ENCODE results near the gene RAPGEF6.

The RAPGEF6 gene

GRCh38 chr5:131634238-131634637 lies 791 bp downstream of the RAPGEF6 start:
- H3K79me2 ChIP-seq (ENCODE audit: insufficient read depth, low read length): peaks cover 58% of the 10 kb centered on the region
- H4K20me1 ChIP-seq (ENCODE audit: insufficient read depth, low read length): peaks cover 11% of the 10 kb centered on the region; the same call in 1 of the 2 replicates
- TF ChIP-seq CTCF (IDR thresholded peaks at IDR 0.05; ENCODE audit: borderline replicate concordance, extremely low read depth, low read length, poor library complexity, severe bottlenecking) (no peak), EZH2 (IDR thresholded peaks at IDR 0.05; ENCODE audit: borderline replicate concordance, low read depth, low read length, severe bottlenecking) (no peak)
- H3K27me3 ChIP-seq (ENCODE audit: insufficient read depth, low read length, poor library complexity): no peaks in the 10 kb centered on the region
- H3K27ac ChIP-seq (ENCODE audit: low read length): peak overlapping the region; percentile 88
- H3K4me3 ChIP-seq (ENCODE audit: low read depth in 1 of 2, low read length in 2 of 2): peak overlapping the region; percentile 65 to 84
- no peak for DNase-seq
- peak overlapping the region; percentile 88 for H3K9ac ChIP-seq (ENCODE audit: low read depth, low read length)
- peak overlapping the region; percentile 69 for H3K4me2 ChIP-seq (ENCODE audit: insufficient read depth, low read length)
- H3K9me3 ChIP-seq (ENCODE audit: insufficient read depth, low read length, severe bottlenecking): no peaks in the 10 kb centered on the region
- peak overlapping the region; percentile 94 for H2AFZ ChIP-seq (ENCODE audit: low read depth, low read length)
- peaks cover 5% of the 10 kb centered on the region; the same call in 1 of the 2 replicates for H3K36me3 ChIP-seq (ENCODE audit: insufficient read depth, low read length)
- ATAC-seq (ENCODE audit: insufficient read depth, low read depth): no peak
- peaks cover 58% of the 10 kb centered on the region for H3K4me1 ChIP-seq (ENCODE audit: insufficient read depth, low read length)

- peaks cover 58% of the 10 kb centered on the region for H3K4me1 ChIP-seq (ENCODE audit: insufficient read depth, low read length)
- peaks cover 16% of the 10 kb centered on the region; the same call in 1 of the 2 replicates for H4K20me1 ChIP-seq (ENCODE audit: insufficient read depth, low read length)
- H3K9ac ChIP-seq (ENCODE audit: low read depth, low read length): peak overlapping the region; percentile 88
- no peak overlapping the region for H2AFZ ChIP-seq (ENCODE audit: low read depth, low read length)
- no peaks in the 10 kb centered on the region for H3K27me3 ChIP-seq (ENCODE audit: insufficient read depth, low read length, poor library complexity)
- H3K36me3 ChIP-seq (ENCODE audit: insufficient read depth, low read length): peaks cover 5% of the 10 kb centered on the region; the same call in 1 of the 2 replicates
- no peak for ATAC-seq (ENCODE audit: insufficient read depth, low read depth)
- peak overlapping the region; percentile 88 for H3K27ac ChIP-seq (ENCODE audit: low read length)
- peak overlapping the region; percentile 69 for H3K4me2 ChIP-seq (ENCODE audit: insufficient read depth, low read length)
- no peak for DNase-seq
- peaks cover 62% of the 10 kb centered on the region for H3K79me2 ChIP-seq (ENCODE audit: insufficient read depth, low read length)
- TF ChIP-seq CTCF (IDR thresholded peaks at IDR 0.05; ENCODE audit: borderline replicate concordance, extremely low read depth, low read length, poor library complexity, severe bottlenecking) (no peak), EZH2 (IDR thresholded peaks at IDR 0.05; ENCODE audit: borderline replicate concordance, low read depth, low read length, severe bottlenecking) (no peak)
- no peaks in the 10 kb centered on the region for H3K9me3 ChIP-seq (ENCODE audit: insufficient read depth, low read length, severe bottlenecking)
- peak overlapping the region; percentile 65 to 84 for H3K4me3 ChIP-seq (ENCODE audit: low read depth in 1 of 2, low read length in 2 of 2)
Observed at GRCh38 chr5:131633830-131634229, 1.2 kb downstream of the RAPGEF6 start.

- no peak for DNase-seq
- H3K36me3 ChIP-seq (ENCODE audit: insufficient read depth, low read length): peaks cover 5% of the 10 kb centered on the region; the same call in 1 of the 2 replicates
- no peak for ATAC-seq (ENCODE audit: insufficient read depth, low read depth)
- no peak overlapping the region for H3K4me3 ChIP-seq (ENCODE audit: low read depth in 1 of 2, low read length in 2 of 2)
- no peak overlapping the region for H2AFZ ChIP-seq (ENCODE audit: low read depth, low read length)
- no peaks in the 10 kb centered on the region for H3K27me3 ChIP-seq (ENCODE audit: insufficient read depth, low read length, poor library complexity)
- H3K4me1 ChIP-seq (ENCODE audit: insufficient read depth, low read length): peaks cover 38% of the 10 kb centered on the region
- peak overlapping the region; percentile 10; the same call in 1 of the 2 replicates for H3K4me2 ChIP-seq (ENCODE audit: insufficient read depth, low read length)
- TF ChIP-seq CTCF (IDR thresholded peaks at IDR 0.05; ENCODE audit: borderline replicate concordance, extremely low read depth, low read length, poor library complexity, severe bottlenecking): no peak
- TF ChIP-seq EZH2 (IDR thresholded peaks at IDR 0.05; ENCODE audit: borderline replicate concordance, low read depth, low read length, severe bottlenecking): no peak
- H4K20me1 ChIP-seq (ENCODE audit: insufficient read depth, low read length): peaks cover 27% of the 10 kb centered on the region; the same call in 1 of the 2 replicates
- H3K9me3 ChIP-seq (ENCODE audit: insufficient read depth, low read length, severe bottlenecking): no peaks in the 10 kb centered on the region
- H3K27ac ChIP-seq (ENCODE audit: low read length): no peak overlapping the region
- no peak overlapping the region for H3K9ac ChIP-seq (ENCODE audit: low read depth, low read length)
- peaks cover 91% of the 10 kb centered on the region for H3K79me2 ChIP-seq (ENCODE audit: insufficient read depth, low read length)
Observed at GRCh38 chr5:131630963-131631350, 4.1 kb downstream of the RAPGEF6 start.

Data from DND-41 (cell line).